ENCODE measurements around the gene SLC25A39. TPM values are rescaled to one million over a fixed set of nuclear protein-coding genes. Genes with fewer than 3 reads are reported as not detected.
"Not testable (repeated sequence)": the region's sequence is repeated elsewhere in the genome, so short reads cannot be mapped to it uniquely, and the experiment has no call there.

SLC25A39 gene
- total RNA-seq, 1 experiment from 2014 or later: 78.7 TPM

- peak overlapping the region; percentile 83 for H3K9ac ChIP-seq (ENCODE audit: low read length)
- peaks cover 8% of the 10 kb centered on the region for H3K79me2 ChIP-seq (ENCODE audit: low read length)
- H3K27ac ChIP-seq (ENCODE audit: low read length): peak overlapping the region; percentile 95
- no peaks in the 10 kb centered on the region for H3K27me3 ChIP-seq (ENCODE audit: low read length)
- no peaks in the 10 kb centered on the region for H3K36me3 ChIP-seq (ENCODE audit: insufficient read depth, low read length)
- no peaks in the 10 kb centered on the region for H4K20me1 ChIP-seq (ENCODE audit: insufficient read depth, low read depth, low read length)
- peak overlapping the region; percentile 4; the same call in 1 of the 2 replicates for H2AFZ ChIP-seq (ENCODE audit: low read length)
- peaks cover 43% of the 10 kb centered on the region for H3K4me1 ChIP-seq (ENCODE audit: low read length)
- H3K4me3 ChIP-seq (ENCODE audit: low read length): peak overlapping the region; percentile 77
- no peaks in the 10 kb centered on the region for H3K9me3 ChIP-seq (ENCODE audit: low read length)
- peak overlapping the region; percentile 90 for H3K4me2 ChIP-seq (ENCODE audit: low read depth, low read length, poor library complexity, severe bottlenecking)
- DNase-seq: peak; percentile 80
- H3K9me2 ChIP-seq (replicated peaks; ENCODE audit: insufficient read depth, low read length): no peaks in the 10 kb centered on the region
Measured at GRCh38 chr17:44345454-44346026, 20.9 kb upstream of the SLC25A39 start.

GRCh38 chr17:44344939-44345453 is 20.4 kb upstream of the SLC25A39 start, which contains the start of gene GRN:
Gene GRN (plus strand): TSS chr17:44345302. CDS start chr17:44349165, 3,863 bp downstream.
- Histone ChIP-seq H3K4me1 (ENCODE audit: low read length) (peaks cover 43% of the 10 kb centered on the region), H3K27ac (ENCODE audit: low read length) (peak within 1 kb of the TSS; percentile 95), H3K27me3 (ENCODE audit: low read length) (no peaks in the 10 kb centered on the region), H3K79me2 (ENCODE audit: low read length) (peaks cover 8% of the 10 kb centered on the region), H3K4me3 (ENCODE audit: low read length) (peak within 1 kb of the TSS; percentile 77), H3K9ac (ENCODE audit: low read length) (peak within 1 kb of the TSS; percentile 83), H3K9me3 (ENCODE audit: low read length) (no peaks in the 10 kb centered on the region), H4K20me1 (ENCODE audit: insufficient read depth, low read depth, low read length) (no peaks in the 10 kb centered on the region), H3K9me2 (replicated peaks; ENCODE audit: insufficient read depth, low read length) (no peaks in the 10 kb centered on the region), H3K4me2 (ENCODE audit: low read depth, low read length, poor library complexity, severe bottlenecking) (peak within 1 kb of the TSS; percentile 90), H2AFZ (ENCODE audit: low read length) (peak within 1 kb of the TSS; percentile 31; the same call in 1 of the 2 replicates), H3K36me3 (ENCODE audit: insufficient read depth, low read length) (no peaks in the 10 kb centered on the region)
- peak; percentile 97 for DNase-seq

GRCh38 chr17:44343510-44344209 is 19.0 kb upstream of the SLC25A39 start:
- H3K27ac ChIP-seq (ENCODE audit: low read length): no peak overlapping the region
- DNase-seq: no peak

GRCh38 chr17:44340553-44340952 is 15.9 kb upstream of the SLC25A39 start:
- not testable (repeated sequence) for H3K9ac ChIP-seq (ENCODE audit: low read length); H3K36me3 ChIP-seq (ENCODE audit: insufficient read depth, low read length); H3K27ac ChIP-seq (ENCODE audit: low read length); DNase-seq; H3K79me2 ChIP-seq (ENCODE audit: low read length); H3K9me3 ChIP-seq (ENCODE audit: low read length); H3K4me3 ChIP-seq (ENCODE audit: low read length); H2AFZ ChIP-seq (ENCODE audit: low read length); H3K9me2 ChIP-seq (replicated peaks; ENCODE audit: insufficient read depth, low read length); H3K4me2 ChIP-seq (ENCODE audit: low read depth, low read length, poor library complexity, severe bottlenecking); H4K20me1 ChIP-seq (ENCODE audit: insufficient read depth, low read depth, low read length); H3K27me3 ChIP-seq (ENCODE audit: low read length)
- peaks cover 11% of the 10 kb centered on the region for H3K4me1 ChIP-seq (ENCODE audit: low read length)

More at GRCh38 chr17:44343510-44344209, 19.0 kb upstream of the SLC25A39 start:
- Histone ChIP-seq H3K4me3 (ENCODE audit: low read length) (no peak overlapping the region), H3K4me1 (ENCODE audit: low read length) (peaks cover 35% of the 10 kb centered on the region), H3K9me2 (replicated peaks; ENCODE audit: insufficient read depth, low read length) (no peaks in the 10 kb centered on the region), H3K79me2 (ENCODE audit: low read length) (peaks cover 8% of the 10 kb centered on the region), H3K4me2 (ENCODE audit: low read depth, low read length, poor library complexity, severe bottlenecking) (no peak overlapping the region), H2AFZ (ENCODE audit: low read length) (no peak overlapping the region), H3K27me3 (ENCODE audit: low read length) (no peaks in the 10 kb centered on the region), H3K9me3 (ENCODE audit: low read length) (no peaks in the 10 kb centered on the region), H3K9ac (ENCODE audit: low read length) (no peak overlapping the region), H4K20me1 (ENCODE audit: insufficient read depth, low read depth, low read length) (no peaks in the 10 kb centered on the region), H3K36me3 (ENCODE audit: insufficient read depth, low read length) (no peaks in the 10 kb centered on the region)

- Histone ChIP-seq H3K9me2 (replicated peaks; ENCODE audit: insufficient read depth, low read length) (no peaks in the 10 kb centered on the region), H3K79me2 (ENCODE audit: low read length) (no peaks in the 10 kb centered on the region), H3K27me3 (ENCODE audit: low read length) (no peaks in the 10 kb centered on the region), H3K27ac (ENCODE audit: low read length) (no peak overlapping the region), H3K36me3 (ENCODE audit: insufficient read depth, low read length) (no peaks in the 10 kb centered on the region), H3K4me3 (ENCODE audit: low read length) (no peak overlapping the region), H2AFZ (ENCODE audit: low read length) (no peak overlapping the region), H3K9me3 (ENCODE audit: low read length) (no peaks in the 10 kb centered on the region), H4K20me1 (ENCODE audit: insufficient read depth, low read depth, low read length) (no peaks in the 10 kb centered on the region), H3K4me1 (ENCODE audit: low read length) (peaks cover 16% of the 10 kb centered on the region), H3K9ac (ENCODE audit: low read length) (no peak overlapping the region), H3K4me2 (ENCODE audit: low read depth, low read length, poor library complexity, severe bottlenecking) (no peak overlapping the region)
- DNase-seq: no peak
Measured at GRCh38 chr17:44338702-44339101, 14.1 kb upstream of the SLC25A39 start.

GRCh38 chr17:44335968-44336367 is 11.3 kb upstream of the SLC25A39 start:
- Histone ChIP-seq H4K20me1 (ENCODE audit: insufficient read depth, low read depth, low read length) (no peaks in the 10 kb centered on the region), H3K4me2 (ENCODE audit: low read depth, low read length, poor library complexity, severe bottlenecking) (no peak overlapping the region), H3K4me3 (ENCODE audit: low read length) (no peak overlapping the region), H3K9me3 (ENCODE audit: low read length) (no peaks in the 10 kb centered on the region), H3K79me2 (ENCODE audit: low read length) (no peaks in the 10 kb centered on the region), H3K27me3 (ENCODE audit: low read length) (no peaks in the 10 kb centered on the region), H3K9me2 (replicated peaks; ENCODE audit: insufficient read depth, low read length) (no peaks in the 10 kb centered on the region), H3K36me3 (ENCODE audit: insufficient read depth, low read length) (no peaks in the 10 kb centered on the region), H3K27ac (ENCODE audit: low read length) (no peak overlapping the region), H2AFZ (ENCODE audit: low read length) (no peak overlapping the region), H3K4me1 (ENCODE audit: low read length) (peaks cover 22% of the 10 kb centered on the region), H3K9ac (ENCODE audit: low read length) (no peak overlapping the region)
- no peak for DNase-seq

GRCh38 chr17:44335564-44335963 is 10.9 kb upstream of the SLC25A39 start:
- Histone ChIP-seq H3K4me1 (ENCODE audit: low read length) (peaks cover 25% of the 10 kb centered on the region), H3K4me2 (ENCODE audit: low read depth, low read length, poor library complexity, severe bottlenecking) (peak overlapping the region; percentile 44), H4K20me1 (ENCODE audit: insufficient read depth, low read depth, low read length) (no peaks in the 10 kb centered on the region), H3K9ac (ENCODE audit: low read length) (no peak overlapping the region), H3K27ac (ENCODE audit: low read length) (no peak overlapping the region), H3K9me2 (replicated peaks; ENCODE audit: insufficient read depth, low read length) (no peaks in the 10 kb centered on the region), H3K9me3 (ENCODE audit: low read length) (no peaks in the 10 kb centered on the region), H3K4me3 (ENCODE audit: low read length) (no peak overlapping the region), H3K79me2 (ENCODE audit: low read length) (no peaks in the 10 kb centered on the region), H3K27me3 (ENCODE audit: low read length) (no peaks in the 10 kb centered on the region), H3K36me3 (ENCODE audit: insufficient read depth, low read length) (no peaks in the 10 kb centered on the region), H2AFZ (ENCODE audit: low read length) (no peak overlapping the region)
- no peak for DNase-seq

GRCh38 chr17:44334727-44335126 is 10.1 kb upstream of the SLC25A39 start:
- Histone ChIP-seq H4K20me1 (ENCODE audit: insufficient read depth, low read depth, low read length) (no peaks in the 10 kb centered on the region), H3K4me1 (ENCODE audit: low read length) (peaks cover 25% of the 10 kb centered on the region), H3K9me2 (replicated peaks; ENCODE audit: insufficient read depth, low read length) (no peaks in the 10 kb centered on the region), H3K27ac (ENCODE audit: low read length) (no peak overlapping the region), H3K36me3 (ENCODE audit: insufficient read depth, low read length) (no peaks in the 10 kb centered on the region), H3K9me3 (ENCODE audit: low read length) (no peaks in the 10 kb centered on the region), H3K4me3 (ENCODE audit: low read length) (no peak overlapping the region), H2AFZ (ENCODE audit: low read length) (peak overlapping the region; percentile 60; the same call in 1 of the 2 replicates), H3K4me2 (ENCODE audit: low read depth, low read length, poor library complexity, severe bottlenecking) (peak overlapping the region; percentile 44), H3K27me3 (ENCODE audit: low read length) (no peaks in the 10 kb centered on the region), H3K9ac (ENCODE audit: low read length) (no peak overlapping the region), H3K79me2 (ENCODE audit: low read length) (no peaks in the 10 kb centered on the region)
- DNase-seq: no peak
